ENCODE results near the gene GOLM1. TPM values are rescaled to one million over a fixed set of nuclear protein-coding genes. Genes with fewer than 3 reads are reported as not detected.

Gene GOLM1
- total and polyA plus RNA-seq, 8 donors, result 20.2 to 76.7 (median 34.0) TPM

DNA sequence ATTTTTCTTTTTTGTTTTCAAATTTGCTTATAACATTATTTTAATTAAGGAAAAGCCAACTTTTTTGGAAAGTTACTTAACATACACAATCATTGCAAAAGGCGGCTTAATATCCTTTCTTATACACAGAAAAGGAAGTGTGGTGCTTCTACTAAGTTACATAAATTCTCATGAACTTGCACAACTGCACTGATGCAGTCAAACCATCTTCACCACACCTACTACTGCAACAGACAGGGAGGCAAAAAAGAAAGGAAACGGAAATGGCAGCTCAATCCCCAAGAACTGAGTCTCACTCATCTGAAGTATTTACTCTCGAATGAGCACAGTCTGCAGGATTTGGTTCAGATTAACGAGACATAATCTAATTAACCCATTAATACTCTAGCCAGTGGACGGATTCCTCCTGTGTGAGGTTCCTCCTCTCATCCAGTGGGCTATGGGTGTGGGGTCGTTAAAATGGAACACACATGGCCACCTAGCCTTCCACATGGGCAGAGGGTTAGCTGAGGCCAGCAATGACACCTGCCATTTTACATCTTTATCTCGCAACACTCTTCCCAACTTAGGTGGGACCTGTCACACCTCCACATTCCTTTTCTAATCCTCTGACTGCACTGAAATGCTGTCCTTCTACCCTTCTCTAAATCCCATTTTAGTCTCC, 30.0 kb downstream of the GOLM1 start:
- intact Hi-C loops (cut with DNase I), result no loop called here
- no peak overlapping the region for H3K27ac ChIP-seq
- TF ChIP-seq CTCF (IDR thresholded peaks at IDR 0.05), result no peak
- DNase-seq (no peak), FAIRE-seq (no peak), ATAC-seq (no peak)
- no peaks in the 10 kb centered on the region for H3K36me3 ChIP-seq
- H3K9me3 ChIP-seq, result no peaks in the 10 kb centered on the region
- H3K4me3 ChIP-seq, result no peak overlapping the region
- H3K27me3 ChIP-seq, result no peaks in the 10 kb centered on the region
- H3K4me1 ChIP-seq, result no peaks in the 10 kb centered on the region
- 76 to 79% methylated on average over 7 of the region's 7 CpGs for WGBS, 2 donors

GRCh38 chr9:86064220-86064619, 35.1 kb downstream of the GOLM1 start:
- Histone ChIP-seq H3K4me1 (no peaks in the 10 kb centered on the region), H3K4me3 (no peak overlapping the region), H3K9me3 (no peaks in the 10 kb centered on the region), H3K27ac (no peak overlapping the region), H3K27me3 (no peaks in the 10 kb centered on the region), H3K36me3 (no peaks in the 10 kb centered on the region)
- intact Hi-C loops (cut with DNase I), result no loop called here
- peak in 2 of 4 donors; percentile 48 to 64 for ATAC-seq
- no peak for FAIRE-seq
- WGBS, 2 donors, result 61% methylated on average over 2 of the region's 2 CpGs
- TF ChIP-seq CTCF (IDR thresholded peaks at IDR 0.05), result no peak
- no peak for DNase-seq

- no peak for FAIRE-seq
Measured at GRCh38 chr9:86062845-86063693, 36.3 kb downstream of the GOLM1 start.

DNA sequence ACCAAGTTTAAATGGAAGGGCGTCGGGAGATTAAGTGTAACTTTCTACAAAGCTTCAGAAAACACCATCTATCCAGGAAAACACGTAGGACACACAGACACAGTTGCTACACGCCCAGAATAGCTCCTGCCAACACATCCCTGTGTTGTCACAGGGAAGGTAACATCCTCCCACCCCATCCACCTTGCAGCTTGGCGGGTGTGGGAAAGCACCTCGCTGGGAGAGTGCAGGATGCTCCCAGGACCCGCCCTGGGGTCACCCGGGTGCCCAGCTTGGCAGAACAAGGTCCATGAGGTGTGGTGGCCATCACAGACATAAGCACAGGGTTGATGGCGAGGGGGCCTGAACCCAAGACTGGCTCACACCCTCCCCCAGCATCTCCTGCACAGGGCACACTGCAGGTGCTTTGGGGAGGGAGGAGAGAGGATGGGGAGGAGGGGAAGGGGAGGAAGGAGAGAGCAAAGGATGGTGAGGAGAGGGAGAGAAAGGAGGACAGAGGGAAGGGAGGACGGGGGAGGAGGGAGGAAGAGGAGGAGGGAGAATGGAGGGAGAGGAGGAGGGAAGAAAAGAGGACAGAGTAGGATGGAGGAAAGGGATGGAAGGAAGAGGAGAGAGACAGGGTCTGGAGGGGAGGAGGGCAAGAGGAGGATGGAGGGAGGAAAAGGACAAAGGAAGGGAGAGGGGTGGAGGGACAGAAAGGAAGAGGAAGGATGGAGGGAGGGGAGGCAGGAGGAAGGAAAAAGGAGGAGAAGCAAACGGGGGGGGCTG, 37.2 kb downstream of the GOLM1 start:
- 81 to 84% methylated on average over 11 of the region's 11 CpGs for WGBS, 2 donors
- no peaks in the 10 kb centered on the region for H3K36me3 ChIP-seq
- no peak for FAIRE-seq
- H3K27ac ChIP-seq, result peak overlapping the region in 1 of 4 donors; percentile 59
- H3K27me3 ChIP-seq, result no peaks in the 10 kb centered on the region
- no peak for TF ChIP-seq CTCF (IDR thresholded peaks at IDR 0.05)
- intact Hi-C loops (cut with DNase I), result no loop called here
- DNase-seq, result no peak
- ATAC-seq, result no peak
- no peaks in the 10 kb centered on the region for H3K4me1 ChIP-seq
- H3K4me3 ChIP-seq, result no peak overlapping the region
- H3K9me3 ChIP-seq, result no peaks in the 10 kb centered on the region

More at GRCh38 chr9:86062845-86063693, 36.3 kb downstream of the GOLM1 start:
- 64 to 74% methylated on average over 16 of the region's 16 CpGs for WGBS, 2 donors
- Histone ChIP-seq H3K9me3 (no peaks in the 10 kb centered on the region), H3K27ac (peak overlapping the region in 3 of 4 donors; percentile 3 to 60 (median 59)), H3K27me3 (no peaks in the 10 kb centered on the region), H3K4me1 (no peaks in the 10 kb centered on the region), H3K36me3 (no peaks in the 10 kb centered on the region), H3K4me3 (peak overlapping the region in 1 of 4 donors; percentile 1)
- intact Hi-C loops (cut with DNase I), result no loop called here
- no peak for TF ChIP-seq CTCF (IDR thresholded peaks at IDR 0.05)
- ATAC-seq (peak; percentile 50 to 82 (median 74)), DNase-seq (no peak)
